H1 (cell line): ENCODE measurements around the gene USP6. TPM values are rescaled to one million over a fixed set of nuclear protein-coding genes. Genes with fewer than 3 reads are reported as not detected.

Experiments
- BCL11A ChIP-seq, 2 experiments: IDR thresholded peaks; one replicate each; pipeline ENCODE4 v1.6.1; 2011; ENCODE audit warnings: low read depth in 2 of 2, low read length in 2 of 2, mild to moderate bottlenecking in 2 of 2
- CBX8 ChIP-seq: fragments of 300-800, 300-1000 bp; sonication (generic); IDR thresholded peaks from 2 replicates; pipeline ENCODE4 v1.7.1; 2016; ENCODE audit warnings: low read depth, low read length, borderline replicate concordance
- CTBP2 ChIP-seq: IDR thresholded peaks from 2 replicates; pipeline ENCODE4 v1.7.0; 2011; ENCODE audit warnings: borderline replicate concordance, mild to moderate bottlenecking, moderate library complexity, mixed read lengths, low read length; ENCODE audit not compliant: insufficient read depth, insufficient read length
- EZH2 ChIP-seq: fragments of 200-600 bp; sonication (generic); IDR thresholded peaks from 2 replicates; pipeline ENCODE4 v1.7.1; 2012; ENCODE audit warnings: low read depth, mild to moderate bottlenecking, moderate library complexity, low read length, inconsistent platforms; ENCODE audit not compliant: severe bottlenecking
- KDM4A ChIP-seq: IDR thresholded peaks from one replicate; pipeline ENCODE4 v1.7.1; 2012; ENCODE audit warnings: low read depth, mild to moderate bottlenecking, moderate library complexity, low read length, inconsistent platforms; ENCODE audit not compliant: severe bottlenecking
- PHF8 ChIP-seq: fragments of 200-600 bp; sonication (generic); conservative IDR thresholded peaks from 2 replicates; pipeline ENCODE4 v1.7.1; 2012; ENCODE audit warnings: low read depth, mild to moderate bottlenecking, inconsistent platforms, low read length, moderate library complexity
- SRF ChIP-seq: IDR thresholded peaks from 2 replicates; pipeline ENCODE4 v1.6.1; 2011; ENCODE audit warnings: mild to moderate bottlenecking, low read depth, low read length, moderate library complexity
- polyA plus RNA-seq, 7 experiments: library from polyadenylated mRNA; depleted of rRNA in 3 of 7; stranded (reverse) in 5 of 7; unstranded in 2 of 7; fragments of >200 nt in 5 of 7; fragments of 200-250 nt in 2 of 7; gene quantifications; 1 replicate in 5 of 7; 2 replicates in 1 of 7; 4 replicates in 1 of 7; pipeline versions ENCODE4 v1.2.1 to v1.2.3, GENCODE V29; 2011 to 2013; ENCODE audit warnings: missing spikeins in 2 of 7, mixed read lengths in 2 of 7
- total RNA-seq: library from RNA; stranded (reverse); fragmentation: NEBNext Ultra II Directional; extraction: Animal tissue kit (Norgen Biotek cat#: 25700); gene quantifications from 2 replicates; pipeline ENCODE4 v1.2.1, GENCODE V29; 2021

USP6 gene
- total and polyA plus RNA-seq, 2 of the 8 experiments (the other 6 are each of a cell fraction or from before 2014, with no cell fraction given) = 0.08 to 0.32 TPM

DNA sequence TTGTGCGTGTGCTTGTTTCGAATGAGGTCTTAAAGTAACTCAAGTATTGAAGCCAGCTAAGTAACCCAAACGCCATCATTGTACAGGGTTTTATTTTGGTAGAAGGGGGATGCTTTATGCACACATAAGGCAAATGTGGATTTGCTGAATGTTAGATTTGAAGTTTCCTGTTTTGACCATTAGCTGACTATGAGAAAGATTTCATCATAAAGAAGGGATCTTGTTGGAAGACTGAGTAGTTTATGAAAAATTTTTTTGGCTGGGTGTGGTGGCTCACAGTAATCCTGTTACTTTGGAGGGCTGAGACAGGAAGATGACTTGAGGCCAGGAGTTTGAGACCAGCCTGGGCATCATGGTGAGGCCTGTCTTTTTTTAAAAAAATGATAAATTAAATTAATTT, 47.6 kb upstream of the USP6 start (continued):
- TF ChIP-seq BCL11A (IDR thresholded peaks at IDR 0.05; ENCODE audit: low read depth in 2 of 2, low read length in 2 of 2) (no peak), PHF8 (no peak), CTBP2 (no peak), EZH2 (no peak), SRF (no peak), CBX8 (no peak), KDM4A (no peak)
- TF ChIP-seq, all 59 proteins: peak for 0
